Loucy (cell line): ENCODE measurements around the gene FBP2.

Source experiments
- CTCF ChIP-seq: fragments of 200-600 bp; sonication (generic); conservative IDR thresholded peaks from 2 replicates; pipeline ENCODE4 v1.5.1; 2014; ENCODE audit warnings: mild to moderate bottlenecking, antibody characterized with exemption, low read length
- EZH2phosphoT487 ChIP-seq: fragments of 200-600 bp; IDR thresholded peaks from 2 replicates; pipeline ENCODE4 v1.6.1; 2018; ENCODE audit warnings: antibody characterized with exemption, mild to moderate bottlenecking, moderate library complexity, borderline replicate concordance

GRCh38 chr9:94622087-94622800, 28.6 kb upstream of the FBP2 start:
- TF ChIP-seq CTCF (no peak), EZH2phosphoT487 (no peak)
